ENCODE data around the gene CNTN4.
"Not testable (repeated sequence)": the region's sequence is repeated elsewhere in the genome, so short reads cannot be mapped to it uniquely, and the experiment has no call there.

CNTN4 gene

GRCh38 chr3:2934541-2934940 is 835.9 kb downstream of the CNTN4 start:
- no peak for DNase-seq

DNA sequence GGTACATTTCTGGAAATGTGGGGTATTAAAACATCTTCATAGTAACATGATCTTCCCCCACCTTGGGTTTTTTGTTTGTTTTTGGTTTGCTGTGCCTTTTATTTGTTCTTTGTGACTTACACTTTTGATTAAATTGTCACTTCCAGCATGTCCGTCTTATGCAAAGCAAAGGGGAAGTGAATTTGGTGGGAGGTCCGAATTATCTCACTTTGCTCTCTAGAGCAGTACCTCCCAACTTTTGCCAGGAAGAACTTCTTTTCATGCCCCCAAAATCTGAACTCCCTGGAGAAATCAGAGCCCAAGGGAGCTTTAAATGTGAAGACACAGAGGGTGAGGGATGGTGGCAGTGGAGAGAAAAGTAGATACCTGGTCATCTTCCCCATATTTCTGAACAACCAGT is 838.4 kb downstream of the CNTN4 start:
- DNase-seq: no peak

GRCh38 chr3:2937592-2937991 is 838.9 kb downstream of the CNTN4 start:
- no peak for DNase-seq

DNA sequence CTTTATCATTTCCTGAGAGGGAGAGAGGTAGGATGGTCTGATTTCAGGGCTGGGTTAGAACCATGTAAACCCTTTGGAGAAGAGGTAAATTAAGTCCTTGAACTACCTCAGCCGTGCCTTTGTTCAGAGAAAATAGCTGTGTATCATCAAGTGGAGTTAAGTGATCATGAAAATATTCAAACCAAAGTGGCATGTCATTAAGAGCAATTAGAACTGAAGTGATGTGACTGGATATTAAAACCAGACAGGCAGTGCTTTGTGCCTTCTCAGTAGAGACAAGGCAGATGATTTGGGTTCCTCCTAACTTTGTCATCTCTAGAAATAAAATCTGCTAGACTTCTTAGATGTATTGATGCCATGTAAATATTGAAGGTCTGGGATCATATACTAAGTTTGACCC is 840.0 kb downstream of the CNTN4 start:
- DNase-seq: no peak

GRCh38 chr3:2940062-2940461 is 841.4 kb downstream of the CNTN4 start:
- no peak for DNase-seq

DNA sequence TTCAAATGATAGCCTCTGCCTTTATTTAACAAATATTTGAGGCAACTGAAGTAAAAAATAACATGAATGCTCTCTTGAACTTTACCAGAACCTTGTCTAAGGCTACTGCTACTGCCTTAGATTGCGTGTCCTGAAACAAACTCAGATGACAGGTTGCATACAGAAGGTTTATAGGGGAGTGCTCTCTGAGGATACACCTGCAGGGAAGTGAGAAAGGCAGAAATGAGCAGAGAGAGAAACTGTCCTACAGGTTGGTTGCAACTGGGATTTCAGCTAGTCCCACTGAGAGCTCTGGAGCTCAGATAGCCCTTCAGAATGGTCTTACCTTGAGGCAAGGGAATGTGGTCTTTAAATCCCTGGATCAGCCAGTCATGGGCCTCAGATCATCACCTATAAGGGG is 846.0 kb downstream of the CNTN4 start:
- DNase-seq: no peak

DNA sequence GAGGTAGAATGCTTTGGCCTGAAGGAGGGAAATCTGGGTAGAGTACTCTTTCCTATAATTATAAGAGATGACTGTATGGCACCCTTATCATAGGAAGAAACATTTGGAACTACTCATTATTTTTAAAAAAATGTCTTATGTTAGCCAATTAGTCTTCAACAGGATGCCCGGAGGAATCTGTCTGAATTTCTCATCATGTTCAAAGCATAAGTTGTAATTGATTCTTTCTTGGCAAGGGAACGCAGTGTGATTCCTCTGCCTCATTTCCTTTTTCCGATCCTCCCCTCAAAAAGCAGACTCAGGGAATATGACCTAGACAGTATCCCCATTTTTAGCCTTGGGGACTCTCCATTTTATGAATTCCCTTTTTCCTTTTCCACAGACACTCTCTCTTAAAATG is 846.5 kb downstream of the CNTN4 start:
- no peak for DNase-seq

- no peak for DNase-seq
Observed at GRCh38 chr3:2947536-2947935, 848.9 kb downstream of the CNTN4 start.

DNA sequence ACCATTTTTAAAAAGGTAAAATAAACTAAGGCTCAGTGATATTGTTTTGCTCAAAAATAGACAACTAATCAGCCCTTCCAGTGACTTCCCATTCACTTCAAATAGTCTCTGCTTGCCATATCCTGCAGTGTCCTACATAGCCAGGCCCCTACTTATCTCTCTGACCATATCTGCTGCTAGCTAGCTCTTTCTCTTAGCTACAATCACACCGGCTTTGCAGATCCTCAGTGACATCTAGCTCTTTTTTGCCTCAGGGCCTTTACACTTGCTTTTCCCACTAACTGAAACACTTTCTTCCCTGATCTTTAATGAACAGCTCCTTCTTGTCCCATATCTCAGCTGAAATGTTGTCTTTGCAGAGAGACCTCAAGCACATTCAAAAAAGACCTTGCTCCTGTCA is 850.2 kb downstream of the CNTN4 start:
- no peak for DNase-seq

DNA sequence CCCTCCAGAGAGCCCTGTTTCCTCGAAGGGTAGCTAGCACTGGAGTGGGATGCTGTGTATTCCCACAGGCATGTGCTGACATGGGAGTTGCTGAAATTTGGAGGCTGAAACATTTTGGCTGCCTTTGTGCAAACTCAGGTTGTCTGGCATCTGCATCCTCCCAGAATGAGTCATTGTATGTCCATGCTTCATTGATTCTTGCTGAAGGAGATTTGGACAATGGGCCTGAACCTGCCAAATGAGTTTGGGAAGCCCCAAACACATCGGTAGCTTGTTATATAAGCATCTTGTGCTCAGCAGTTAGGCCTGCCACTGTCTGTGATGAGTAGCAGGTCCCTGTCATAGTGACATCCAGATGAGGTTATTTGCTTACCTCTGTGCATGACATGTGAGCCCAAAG is 851.5 kb downstream of the CNTN4 start:
- DNase-seq: no peak

- DNase-seq: no peak
Observed at GRCh38 chr3:2957115-2957514, 858.4 kb downstream of the CNTN4 start.

DNA sequence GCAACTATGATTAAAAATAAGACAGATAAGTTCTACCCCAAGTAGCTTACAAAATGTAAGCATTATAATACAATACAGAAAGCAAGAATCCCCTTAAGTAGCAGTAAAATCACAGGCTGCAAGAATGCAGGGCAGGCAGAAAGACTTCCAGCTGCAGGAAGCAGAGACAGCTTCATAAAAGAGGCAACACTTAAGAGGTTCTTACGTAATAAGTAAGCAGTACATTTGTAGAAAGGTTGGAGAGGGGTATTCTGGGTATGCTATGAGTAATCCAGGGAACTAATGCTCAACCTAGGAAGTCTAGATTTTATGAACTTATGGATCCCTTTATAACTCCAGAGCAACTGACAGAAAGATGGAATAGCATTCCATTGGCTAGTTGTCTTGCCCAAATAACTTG is 859.9 kb downstream of the CNTN4 start:
- no peak for DNase-seq

- no peak for DNase-seq
Observed at GRCh38 chr3:2961576-2961975, 862.9 kb downstream of the CNTN4 start.

DNA sequence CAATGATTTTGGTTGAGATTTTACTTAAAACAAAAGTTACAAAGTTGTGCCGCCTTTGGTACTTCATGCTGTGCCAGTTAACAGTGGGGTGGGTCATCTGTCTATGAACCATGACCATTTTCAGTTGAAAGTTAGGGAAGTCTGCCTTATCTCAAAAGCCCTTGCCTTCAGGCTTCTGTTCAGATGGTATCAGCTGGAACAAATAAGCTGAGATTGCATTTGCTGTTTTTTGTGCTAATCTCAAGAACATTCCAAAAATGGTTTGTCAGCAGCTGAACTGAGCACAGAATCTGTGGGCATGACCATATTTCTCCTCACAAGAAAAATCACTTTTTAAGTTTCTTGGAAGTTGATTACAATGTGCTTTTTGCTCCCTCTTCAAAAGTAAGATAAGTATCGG is 869.2 kb downstream of the CNTN4 start:
- no peak for DNase-seq

- no peak for DNase-seq
Observed at GRCh38 chr3:2968475-2968874, 869.8 kb downstream of the CNTN4 start.

DNA sequence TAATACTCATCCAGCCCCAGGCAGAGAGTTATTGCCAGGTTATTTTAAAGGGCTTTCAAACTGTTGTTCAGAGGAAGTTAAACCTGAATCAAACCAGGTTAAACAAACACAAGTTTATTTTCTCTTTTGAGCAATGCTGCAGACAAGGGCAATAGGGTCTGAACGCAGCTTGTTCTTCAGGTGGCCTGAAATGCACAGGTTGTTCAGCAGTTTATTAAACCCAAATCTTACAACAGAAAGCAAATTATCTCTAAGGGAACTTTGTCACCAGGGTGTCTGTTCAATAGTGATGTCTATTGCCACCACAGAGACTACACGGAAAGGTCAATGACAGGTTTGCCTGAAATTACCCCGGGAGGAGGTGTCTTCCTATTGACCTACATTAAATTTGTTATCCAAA is 877.5 kb downstream of the CNTN4 start:
- DNase-seq: no peak

DNA sequence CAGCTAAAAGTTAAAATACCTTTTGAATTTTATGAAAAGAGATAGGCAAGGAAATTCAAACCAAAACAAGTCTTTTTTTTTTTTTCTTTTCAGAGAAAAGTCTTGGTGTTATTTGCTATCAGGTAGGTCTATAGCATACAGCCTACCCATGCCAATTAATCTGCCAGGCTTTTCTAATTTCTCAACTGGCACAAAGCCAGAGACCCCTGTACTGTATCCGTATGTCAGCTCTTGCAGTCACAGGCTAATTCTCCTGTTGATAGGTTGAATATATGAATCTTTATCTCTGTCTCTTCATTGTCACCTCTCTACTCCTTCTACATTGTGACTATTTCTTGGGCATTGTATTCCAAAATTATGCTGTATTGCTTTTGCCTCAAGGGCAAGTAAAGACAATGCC is 878.1 kb downstream of the CNTN4 start:
- no peak for DNase-seq

- DNase-seq: no peak
Observed at GRCh38 chr3:2978977-2979732, 880.5 kb downstream of the CNTN4 start.

GRCh38 chr3:2984005-2984830 is 885.6 kb downstream of the CNTN4 start:
- DNase-seq: no peak

- DNase-seq: no peak
Observed at GRCh38 chr3:2984831-2985220, 886.2 kb downstream of the CNTN4 start.

DNA sequence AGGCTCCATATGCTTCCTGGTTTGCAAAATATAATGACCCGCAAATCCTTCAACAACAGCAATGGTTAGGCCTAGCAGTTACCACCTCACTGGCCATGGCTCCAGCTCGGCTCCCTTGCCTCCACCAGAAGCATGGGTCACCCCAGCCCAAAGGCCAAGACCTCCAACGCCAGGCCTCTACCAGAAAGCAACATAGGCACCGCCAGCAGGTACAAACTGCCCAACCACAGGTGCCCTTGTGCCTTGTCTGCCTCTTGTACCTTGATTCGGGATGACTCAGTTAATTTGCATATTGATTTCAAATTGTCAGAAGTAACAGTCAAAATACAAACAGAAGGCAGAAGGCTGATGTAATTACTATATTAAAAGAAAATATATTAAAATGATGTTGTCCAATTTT is 886.8 kb downstream of the CNTN4 start:
- no peak for DNase-seq

GRCh38 chr3:2992534-2992933 is 893.9 kb downstream of the CNTN4 start:
- no peak for DNase-seq

- not testable (repeated sequence) for DNase-seq
Observed at GRCh38 chr3:2993130-2993529, 894.5 kb downstream of the CNTN4 start.

GRCh38 chr3:2993736-2994135 is 895.1 kb downstream of the CNTN4 start:
- DNase-seq: no peak

- DNase-seq: no peak
Observed at GRCh38 chr3:2995195-2995594, 896.5 kb downstream of the CNTN4 start.
